ENCODE measurements around the gene SERPINA9.
"Not testable (repeated sequence)": the region's sequence is repeated elsewhere in the genome, so short reads cannot be mapped to it uniquely, and the experiment has no call there.

SERPINA9 gene

GRCh38 chr14:94423453-94424056 lies 52.4 kb downstream of the SERPINA9 start:
- DNase-seq (ENCODE audit: low read depth in 2 of 2), result peak in 1 of 2 donors; percentile 2

GRCh38 chr14:94421316-94421715 lies 54.7 kb downstream of the SERPINA9 start:
- DNase-seq (ENCODE audit: low read depth in 2 of 2), result no peak

GRCh38 chr14:94417497-94418205 lies 58.3 kb downstream of the SERPINA9 start:
- DNase-seq (ENCODE audit: low read depth in 2 of 2), result not testable (repeated sequence)

All from stimulated activated CD8-positive, alpha-beta memory T cell treated with anti-CD3 and anti-CD28 coated beads, Interleukin-7, amount 100 ng/mL, for 1 hour (primary cell).